Spleen (tissue), 7 donors: ENCODE measurements around the gene DOCK1.

Experiments
- POLR2A ChIP-seq, 3 donors: fragments of 450-650 bp; IDR thresholded peaks; one replicate each; pipeline ENCODE4 v1.5.1; 2017; ENCODE audit warnings: antibody characterized with exemption in 3 of 3, mild to moderate bottlenecking in 1 of 3
- TF ChIP-seq, protein P1 (sequence below), 11 experiments: fragments of 200-600 bp in 7 of 11; fragments of 450-650 bp in 4 of 11; sonication (generic) in 4 of 11; IDR thresholded peaks in 8 of 11; conservative IDR thresholded peaks in 3 of 11; 1 replicate in 7 of 11; 2 replicates in 4 of 11; pipeline versions ENCODE4 v1.4.0 to v1.8.0; 2016 to 2021; ENCODE audit warnings: antibody characterized with exemption in 11 of 11, inconsistent platforms in 4 of 11, mild to moderate bottlenecking in 1 of 11
- donor health status: DM: no; HTN: no; CAD: no; lungs with moderate emphysema.
- donor health status: DM: no; HTN: no; CAD: no.
- donor health status: DM: no; HTN: no; CAD: no.

DNA sequence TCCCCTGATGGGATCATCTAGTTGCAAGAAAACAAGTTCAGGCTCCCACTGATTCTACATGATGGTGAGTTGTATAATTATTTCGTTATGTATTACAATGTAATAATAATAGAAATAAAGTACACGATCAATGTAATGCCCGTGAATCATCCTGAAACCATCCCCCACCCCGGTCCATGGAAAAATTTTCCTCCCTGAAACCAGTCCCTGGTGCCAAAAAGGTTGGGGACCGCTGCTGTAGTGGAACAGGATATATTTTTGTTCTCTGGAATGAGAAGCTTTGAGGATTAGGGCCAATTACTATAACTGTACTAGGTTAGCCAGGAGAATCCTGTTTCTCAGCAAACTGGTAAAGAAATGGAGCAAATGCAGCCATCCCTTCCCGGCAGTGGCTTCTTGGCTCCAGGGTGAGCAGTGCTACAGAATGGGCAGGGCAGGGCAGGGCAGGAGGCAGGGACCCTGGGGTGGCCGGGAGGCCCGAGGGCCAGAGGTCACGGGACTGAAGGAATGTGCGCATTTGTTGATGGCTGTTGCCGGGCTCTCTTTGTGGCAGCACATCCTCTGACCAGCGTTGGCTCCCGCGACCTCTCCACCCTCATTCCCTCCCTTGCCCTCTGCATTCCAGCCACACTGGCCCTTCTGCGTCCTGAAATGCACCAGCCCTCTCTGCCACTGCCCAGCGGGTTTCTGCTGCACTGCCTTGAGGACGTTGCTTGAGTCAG, 481.5 kb downstream of the DOCK1 start:
- TF ChIP-seq, protein P1, sequence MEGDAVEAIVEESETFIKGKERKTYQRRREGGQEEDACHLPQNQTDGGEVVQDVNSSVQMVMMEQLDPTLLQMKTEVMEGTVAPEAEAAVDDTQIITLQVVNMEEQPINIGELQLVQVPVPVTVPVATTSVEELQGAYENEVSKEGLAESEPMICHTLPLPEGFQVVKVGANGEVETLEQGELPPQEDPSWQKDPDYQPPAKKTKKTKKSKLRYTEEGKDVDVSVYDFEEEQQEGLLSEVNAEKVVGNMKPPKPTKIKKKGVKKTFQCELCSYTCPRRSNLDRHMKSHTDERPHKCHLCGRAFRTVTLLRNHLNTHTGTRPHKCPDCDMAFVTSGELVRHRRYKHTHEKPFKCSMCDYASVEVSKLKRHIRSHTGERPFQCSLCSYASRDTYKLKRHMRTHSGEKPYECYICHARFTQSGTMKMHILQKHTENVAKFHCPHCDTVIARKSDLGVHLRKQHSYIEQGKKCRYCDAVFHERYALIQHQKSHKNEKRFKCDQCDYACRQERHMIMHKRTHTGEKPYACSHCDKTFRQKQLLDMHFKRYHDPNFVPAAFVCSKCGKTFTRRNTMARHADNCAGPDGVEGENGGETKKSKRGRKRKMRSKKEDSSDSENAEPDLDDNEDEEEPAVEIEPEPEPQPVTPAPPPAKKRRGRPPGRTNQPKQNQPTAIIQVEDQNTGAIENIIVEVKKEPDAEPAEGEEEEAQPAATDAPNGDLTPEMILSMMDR (IDR thresholded peaks at IDR 0.05 in 8 of 11, conservative IDR thresholded peaks at IDR 0.05 in 3 of 11), result no peak
- no peak for TF ChIP-seq POLR2A (IDR thresholded peaks at IDR 0.05)
